ENCODE results near the gene MDFIC2. TPM values are rescaled to one million over a fixed set of nuclear protein-coding genes. Genes with fewer than 3 reads are reported as not detected.

Gene MDFIC2
- total RNA-seq, 5 donors from 2014 or later (not counting 1 experiment from before 2014, with no cell fraction given) = not detected

DNA sequence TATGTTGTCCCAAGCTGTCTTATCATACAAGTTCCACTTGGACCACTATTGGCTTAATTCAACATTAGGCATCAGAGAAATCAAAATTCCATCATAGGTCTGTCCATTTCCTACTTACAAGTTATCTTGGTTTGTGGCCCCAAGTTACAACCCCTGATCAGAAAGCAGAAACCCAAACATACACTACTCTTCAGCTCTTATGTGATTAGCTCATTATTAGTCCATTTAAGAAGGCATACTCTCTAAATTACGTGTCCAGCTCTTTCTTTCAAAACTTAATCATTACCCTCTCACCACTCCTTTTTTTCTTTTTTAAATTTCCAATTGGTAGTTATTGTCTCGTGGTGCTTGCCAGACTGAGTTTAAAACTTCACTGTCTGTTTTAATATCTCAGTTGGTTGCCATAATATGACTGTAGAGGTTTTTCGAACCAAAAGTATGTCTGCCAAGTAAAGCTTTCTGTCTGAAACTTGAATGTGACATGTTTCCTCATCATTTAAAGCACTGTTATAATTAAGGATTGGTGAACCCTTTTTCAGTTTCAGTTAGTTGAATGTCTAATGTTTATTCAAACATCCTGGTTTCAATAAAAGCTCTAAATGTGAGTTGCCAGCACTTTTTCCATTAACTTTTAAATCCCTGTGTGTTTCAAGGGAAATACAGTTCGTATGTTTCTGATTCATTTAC, 162.6 kb downstream of the MDFIC2 start:
- CTCF ChIA-PET = interaction anchor here in 1 of 2 donors (0.8 kb wide), 1 partner anchor 16 kb away, joined by 4 read pairs; no protein-coding TSS in a partner anchor
- Mint-ChIP-seq H3K36me3 (no peaks in the 10 kb centered on the region), H3K4me1 (no peaks in the 10 kb centered on the region), H3K27ac (no peak overlapping the region), H3K4me3 (no peak overlapping the region), H3K9me3 (peaks cover 3 to 6% (median 4%) of the 10 kb centered on the region in 3 donors), H3K27me3 (peaks cover 3% of the 10 kb centered on the region in 2 donors)
- DNase-seq (no peak), ATAC-seq (replicated peaks in 1 of 4) (no peak)
- WGBS (ENCODE audit: insufficient coverage) = 20% methylated on average over 1 of the region's 4 CpGs
- Histone ChIP-seq H3K4me1 (ENCODE audit: control insufficient read depth in 1 of 2, extremely low read depth in 1 of 2, insufficient read depth in 2 of 2, low read length in 2 of 2) (no peaks in the 10 kb centered on the region), H3K4me3 (ENCODE audit: control insufficient read depth in 1 of 2, extremely low read depth in 1 of 2, low read length in 1 of 2) (no peak overlapping the region), H3K9me3 (no peaks in the 10 kb centered on the region), H3K27me3 (replicated peaks in 1 of 2; ENCODE audit: control insufficient read depth in 2 of 2, extremely low read depth in 1 of 2, insufficient read depth in 2 of 2, low read length in 1 of 2) (peaks cover 0 to 3% of the 10 kb centered on the region in 2 experiments), H3K36me3 (ENCODE audit: control insufficient read depth in 2 of 2, extremely low read depth in 1 of 2, insufficient read depth in 1 of 2, low read length in 1 of 2) (no peaks in the 10 kb centered on the region), H3K27ac (ENCODE audit: low read length) (no peak overlapping the region)
- POLR2A ChIA-PET = no interaction called here
